GM15510 (cell line): ENCODE results near the gene GPM6B.

Experiments used
- POLR2A ChIP-seq: IDR thresholded peaks from 3 replicates; pipeline ENCODE4 v1.6.1; 2011; ENCODE audit warnings: borderline replicate concordance; ENCODE audit not compliant: insufficient read length; ENCODE audit errors: extremely low read depth

Gene GPM6B

GRCh38 chrX:13793897-13794296 lies 23.0 kb downstream of the GPM6B start:
- no peak for TF ChIP-seq POLR2A

- no peak for TF ChIP-seq POLR2A
Observed at GRCh38 chrX:13791559-13791958, 25.3 kb downstream of the GPM6B start.

- no peak for TF ChIP-seq POLR2A
Observed at GRCh38 chrX:13791145-13791544, 25.7 kb downstream of the GPM6B start.

- TF ChIP-seq POLR2A = no peak
Observed at GRCh38 chrX:13790206-13791131, 26.4 kb downstream of the GPM6B start.

DNA sequence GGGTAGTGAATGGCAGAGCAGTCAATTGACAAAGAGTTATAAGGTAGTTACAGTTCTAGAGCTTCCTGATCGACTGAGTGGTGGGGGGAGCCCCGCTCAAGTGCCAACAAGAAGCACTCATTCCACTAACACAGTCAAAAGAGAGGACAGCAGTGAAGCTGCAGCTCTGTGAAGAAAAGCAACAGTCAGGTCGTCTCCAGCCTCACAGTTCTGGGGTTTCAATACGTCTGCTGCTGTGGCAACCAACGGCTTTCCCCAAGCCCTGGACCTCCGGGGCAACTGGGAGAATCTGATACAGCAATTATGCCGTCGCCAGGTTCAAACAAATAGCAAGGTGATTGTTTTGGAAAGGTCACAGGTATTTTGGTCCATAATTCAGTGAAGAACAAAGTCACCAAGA lies 30.8 kb downstream of the GPM6B start:
- no peak for TF ChIP-seq POLR2A

- TF ChIP-seq POLR2A = no peak
Observed at GRCh38 chrX:13780868-13781427, 35.9 kb downstream of the GPM6B start.

GRCh38 chrX:13778916-13779315 lies 38.0 kb downstream of the GPM6B start:
- TF ChIP-seq POLR2A = no peak

GRCh38 chrX:13776387-13776786 lies 40.5 kb downstream of the GPM6B start:
- no peak for TF ChIP-seq POLR2A

DNA sequence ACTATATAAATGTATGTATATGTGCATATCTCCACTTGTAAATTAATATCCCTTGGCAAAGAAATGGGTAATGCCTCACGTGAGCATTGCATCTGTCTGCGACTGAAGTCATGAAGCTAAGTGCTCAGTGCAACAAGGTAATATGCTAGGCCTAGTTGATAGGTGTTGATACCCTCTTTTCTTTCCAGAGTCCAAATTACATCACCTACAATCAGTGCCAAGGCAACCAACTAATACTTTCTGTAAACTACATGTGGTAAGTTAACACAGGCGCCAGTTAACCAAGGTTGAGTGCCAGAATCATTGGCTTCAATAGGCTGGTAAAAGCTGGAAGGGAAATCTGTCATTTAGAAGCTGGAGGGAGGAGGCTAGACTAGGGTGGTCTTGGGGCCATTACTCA lies 41.1 kb downstream of the GPM6B start:
- no peak for TF ChIP-seq POLR2A

GRCh38 chrX:13774696-13775095 lies 42.2 kb downstream of the GPM6B start:
- no peak for TF ChIP-seq POLR2A

GRCh38 chrX:13770013-13770535 lies 46.8 kb downstream of the GPM6B start:
- no peak for TF ChIP-seq POLR2A

DNA sequence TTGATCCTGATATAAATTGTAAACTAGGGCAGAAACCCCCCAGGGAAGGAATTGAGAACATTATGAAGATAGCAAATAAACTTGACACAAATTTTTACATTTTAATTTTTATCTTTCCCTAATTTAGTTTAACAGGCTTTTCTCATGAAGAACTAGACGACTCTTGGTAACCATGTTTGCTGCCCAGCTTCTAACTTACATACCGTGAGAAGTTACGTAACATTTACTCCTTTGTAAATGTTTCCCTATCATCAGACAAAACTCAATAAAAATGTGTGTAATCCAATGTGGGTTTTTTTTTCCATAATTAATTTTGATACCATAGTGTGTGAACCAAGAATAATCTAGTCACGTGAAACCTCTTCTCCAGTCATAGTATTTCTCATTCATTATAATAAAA lies 48.0 kb downstream of the GPM6B start:
- no peak for TF ChIP-seq POLR2A

- no peak for TF ChIP-seq POLR2A
Observed at GRCh38 chrX:13764765-13765164, 52.1 kb downstream of the GPM6B start.

GRCh38 chrX:13764281-13764680 lies 52.6 kb downstream of the GPM6B start:
- TF ChIP-seq POLR2A = no peak

DNA sequence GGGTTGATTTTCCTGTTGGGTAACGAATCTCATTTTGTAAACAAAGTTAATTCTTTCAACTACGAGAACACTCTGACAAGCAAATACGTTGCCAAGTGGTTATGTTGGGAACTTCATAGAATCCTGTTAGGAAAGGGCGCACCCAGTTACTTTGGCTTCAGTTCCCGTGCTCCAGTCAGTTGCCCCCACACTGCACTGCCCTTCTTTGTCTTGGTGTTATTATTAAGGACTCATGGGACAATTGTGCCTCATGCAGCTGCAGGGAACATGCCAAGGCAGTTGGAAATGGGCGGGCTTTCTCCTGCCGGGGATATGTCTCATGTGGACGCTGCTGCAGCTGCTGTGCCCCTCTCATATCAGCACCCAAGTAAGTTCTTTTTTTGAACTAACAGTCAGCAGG lies 53.4 kb downstream of the GPM6B start:
- TF ChIP-seq POLR2A = no peak
